HG03378 (cell line): ENCODE data around the gene MTAP.
A peak's percentile ranks its signal among the peaks of the same experiment; 100 is the strongest.

ENCODE experiments used
- ATAC-seq: cut with Tn5 transposase; IDR thresholded peaks from one replicate; pipeline ENCODE4 v1.9.1; 2021; ENCODE audit warnings: mild to moderate bottlenecking, moderate library complexity; ENCODE audit not compliant: unreplicated experiment

Gene MTAP

GRCh38 chr9:21841133-21841532 is 38.7 kb downstream of the MTAP start:
- no peak for ATAC-seq

- ATAC-seq, result no peak
Measured at GRCh38 chr9:21848615-21849014, 46.2 kb downstream of the MTAP start.

- ATAC-seq, result peak; percentile 100
Measured at GRCh38 chr9:21852754-21853153, 50.3 kb downstream of the MTAP start.

GRCh38 chr9:21853414-21853813 is 51.0 kb downstream of the MTAP start:
- ATAC-seq, result no peak

GRCh38 chr9:21854119-21854518 is 51.7 kb downstream of the MTAP start:
- ATAC-seq, result no peak

GRCh38 chr9:21854594-21854993 is 52.2 kb downstream of the MTAP start:
- no peak for ATAC-seq

- ATAC-seq, result no peak
Measured at GRCh38 chr9:21856301-21857094, 54.1 kb downstream of the MTAP start.

- no peak for ATAC-seq
Measured at GRCh38 chr9:21862871-21863270, 60.4 kb downstream of the MTAP start.

GRCh38 chr9:21864505-21864904 is 62.1 kb downstream of the MTAP start:
- ATAC-seq, result no peak

GRCh38 chr9:21866302-21866701 is 63.9 kb downstream of the MTAP start:
- ATAC-seq, result no peak

- ATAC-seq, result no peak
Measured at GRCh38 chr9:21871256-21871975, 69.0 kb downstream of the MTAP start.

GRCh38 chr9:21872696-21873095 is 70.3 kb downstream of the MTAP start:
- ATAC-seq, result no peak

- no peak for ATAC-seq
Measured at GRCh38 chr9:21873540-21874221, 71.2 kb downstream of the MTAP start.

GRCh38 chr9:21875893-21876292 is 73.5 kb downstream of the MTAP start:
- ATAC-seq, result no peak

GRCh38 chr9:21883642-21884041 is 81.2 kb downstream of the MTAP start:
- no peak for ATAC-seq

- no peak for ATAC-seq
Measured at GRCh38 chr9:21889673-21890072, 87.2 kb downstream of the MTAP start.

GRCh38 chr9:21890696-21891095 is 88.3 kb downstream of the MTAP start:
- ATAC-seq, result no peak

- peak; percentile 30 for ATAC-seq
Measured at GRCh38 chr9:21901546-21901945, 99.1 kb downstream of the MTAP start.

GRCh38 chr9:21902136-21902535 is 99.7 kb downstream of the MTAP start:
- peak; percentile 80 for ATAC-seq

- ATAC-seq, result no peak
Measured at GRCh38 chr9:21903380-21903965, 101.0 kb downstream of the MTAP start.

GRCh38 chr9:21904371-21904770 is 101.9 kb downstream of the MTAP start:
- ATAC-seq, result no peak
